Osteoblast (primary cell): ENCODE data around the gene REPS2. TPM values are rescaled to one million over a fixed set of nuclear protein-coding genes. Genes with fewer than 3 reads are reported as not detected.

ENCODE experiments used
- DNase-seq: peaks from one replicate; pipeline ENCODE4 v3.0.0; 2011; ENCODE audit warnings: low spot score, mixed read lengths; ENCODE audit not compliant: insufficient read length; ENCODE audit errors: missing footprints
- H2AFZ ChIP-seq: 2 replicates; pipeline ENCODE4 v1.6.0; 2011; ENCODE audit warnings: mild to moderate bottlenecking, low read length
- H3K27ac ChIP-seq: 2 replicates; pipeline ENCODE4 v1.5.1; 2011; ENCODE audit warnings: mild to moderate bottlenecking, low read depth, low read length, moderate library complexity
- H3K27me3 ChIP-seq: 2 replicates; pipeline ENCODE4 v1.6.0; 2012; ENCODE audit warnings: mild to moderate bottlenecking, control low read depth, inconsistent platforms, low read length, moderate library complexity; ENCODE audit not compliant: insufficient read depth
- H3K36me3 ChIP-seq: 2 replicates; pipeline ENCODE4 v1.5.1; 2011; ENCODE audit warnings: mild to moderate bottlenecking, low read length, control low read depth, moderate library complexity; ENCODE audit not compliant: insufficient read depth
- H3K4me1 ChIP-seq: 2 replicates; pipeline ENCODE4 v1.5.1; 2011; ENCODE audit warnings: mild to moderate bottlenecking, low read length, control low read depth, moderate library complexity; ENCODE audit not compliant: insufficient read depth
- H3K4me2 ChIP-seq: 2 replicates; pipeline ENCODE4 v1.6.0; 2011; ENCODE audit warnings: mild to moderate bottlenecking, low read length; ENCODE audit not compliant: insufficient read depth
- H3K4me3 ChIP-seq: fragments of 200-600 bp; sonication (generic); 3 replicates; pipeline ENCODE4 v1.5.1; 2012; ENCODE audit warnings: mild to moderate bottlenecking, low read length, inconsistent platforms; ENCODE audit not compliant: insufficient read depth
- H3K79me2 ChIP-seq: 2 replicates; pipeline ENCODE4 v1.6.0; 2012; ENCODE audit warnings: mild to moderate bottlenecking, low read length, control low read depth, inconsistent platforms; ENCODE audit not compliant: insufficient read depth
- H3K9me3 ChIP-seq: 2 replicates; pipeline ENCODE4 v1.5.1; 2011; ENCODE audit warnings: low read depth, low read length, control low read depth
- H4K20me1 ChIP-seq: 2 replicates; pipeline ENCODE4 v1.6.0; 2012; ENCODE audit warnings: mild to moderate bottlenecking, low read length, control low read depth; ENCODE audit not compliant: insufficient read depth
- total RNA-seq: library from RNA; depleted of rRNA; stranded (reverse); fragments of >200 nt; gene quantifications from 2 replicates; pipeline ENCODE4 v1.2.3, GENCODE V29; 2012
- TF ChIP-seq, protein P1 (sequence below): IDR thresholded peaks from 2 replicates; pipeline ENCODE4 v1.5.1; 2011; ENCODE audit warnings: mild to moderate bottlenecking, low read depth, low read length, moderate library complexity; ENCODE audit errors: extremely low read depth

Gene REPS2
- total RNA-seq, 1 donor = 0.72 TPM

DNA sequence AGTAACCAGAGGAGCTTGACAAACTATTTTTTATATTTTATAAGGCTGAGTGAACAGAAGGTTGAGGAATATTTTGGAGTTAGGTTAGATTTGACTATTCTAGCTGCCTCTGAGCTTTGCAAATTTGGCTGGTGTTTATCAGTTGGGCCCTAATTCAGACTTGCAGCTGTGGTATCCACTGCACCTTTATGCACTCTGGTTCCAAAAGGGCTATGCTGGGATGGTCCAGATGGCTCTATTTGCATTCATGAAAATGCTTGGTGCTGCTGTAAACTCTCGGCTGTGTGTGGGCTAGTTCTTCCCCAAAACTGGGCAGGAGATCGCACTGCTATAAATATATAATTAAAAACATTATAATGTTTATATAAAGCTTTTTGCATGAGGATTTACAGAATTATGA, 106.3 kb downstream of the REPS2 start:
- Histone ChIP-seq H4K20me1 (no peaks in the 10 kb centered on the region), H3K4me2 (no peak overlapping the region), H3K36me3 (no peaks in the 10 kb centered on the region), H3K9me3 (no peaks in the 10 kb centered on the region), H3K79me2 (no peaks in the 10 kb centered on the region), H3K27me3 (peaks cover 6% of the 10 kb centered on the region), H3K4me3 (no peak overlapping the region), H3K27ac (no peak overlapping the region), H2AFZ (no peak overlapping the region), H3K4me1 (no peaks in the 10 kb centered on the region)
- TF ChIP-seq, protein P1, sequence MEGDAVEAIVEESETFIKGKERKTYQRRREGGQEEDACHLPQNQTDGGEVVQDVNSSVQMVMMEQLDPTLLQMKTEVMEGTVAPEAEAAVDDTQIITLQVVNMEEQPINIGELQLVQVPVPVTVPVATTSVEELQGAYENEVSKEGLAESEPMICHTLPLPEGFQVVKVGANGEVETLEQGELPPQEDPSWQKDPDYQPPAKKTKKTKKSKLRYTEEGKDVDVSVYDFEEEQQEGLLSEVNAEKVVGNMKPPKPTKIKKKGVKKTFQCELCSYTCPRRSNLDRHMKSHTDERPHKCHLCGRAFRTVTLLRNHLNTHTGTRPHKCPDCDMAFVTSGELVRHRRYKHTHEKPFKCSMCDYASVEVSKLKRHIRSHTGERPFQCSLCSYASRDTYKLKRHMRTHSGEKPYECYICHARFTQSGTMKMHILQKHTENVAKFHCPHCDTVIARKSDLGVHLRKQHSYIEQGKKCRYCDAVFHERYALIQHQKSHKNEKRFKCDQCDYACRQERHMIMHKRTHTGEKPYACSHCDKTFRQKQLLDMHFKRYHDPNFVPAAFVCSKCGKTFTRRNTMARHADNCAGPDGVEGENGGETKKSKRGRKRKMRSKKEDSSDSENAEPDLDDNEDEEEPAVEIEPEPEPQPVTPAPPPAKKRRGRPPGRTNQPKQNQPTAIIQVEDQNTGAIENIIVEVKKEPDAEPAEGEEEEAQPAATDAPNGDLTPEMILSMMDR = no peak
- DNase-seq = no peak

DNA sequence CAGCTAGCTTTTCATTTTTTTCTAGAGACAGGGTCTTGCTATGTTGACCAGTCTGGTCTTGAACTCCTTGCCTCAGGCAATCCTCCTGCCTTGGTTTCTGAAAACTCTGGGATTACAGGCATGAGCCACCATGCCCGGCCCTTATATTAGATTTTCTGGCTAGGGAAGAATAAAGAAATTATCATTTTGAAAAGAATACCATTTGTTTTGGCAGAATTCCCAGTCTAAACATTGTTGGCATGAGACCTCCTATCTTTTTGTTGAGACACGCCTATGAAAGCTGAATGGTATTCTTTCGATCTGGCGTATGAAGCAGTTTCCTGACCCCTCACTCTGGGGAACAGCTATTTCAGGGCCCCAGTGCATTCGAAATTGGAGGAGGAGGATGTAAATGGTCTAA, 107.0 kb downstream of the REPS2 start:
- Histone ChIP-seq H3K9me3 (no peaks in the 10 kb centered on the region), H3K27ac (no peak overlapping the region), H4K20me1 (no peaks in the 10 kb centered on the region), H3K36me3 (no peaks in the 10 kb centered on the region), H3K79me2 (no peaks in the 10 kb centered on the region), H3K4me2 (no peak overlapping the region), H2AFZ (no peak overlapping the region), H3K4me1 (no peaks in the 10 kb centered on the region), H3K27me3 (peaks cover 3% of the 10 kb centered on the region), H3K4me3 (no peak overlapping the region)
- no peak for DNase-seq
- TF ChIP-seq, protein P1 = no peak

DNA sequence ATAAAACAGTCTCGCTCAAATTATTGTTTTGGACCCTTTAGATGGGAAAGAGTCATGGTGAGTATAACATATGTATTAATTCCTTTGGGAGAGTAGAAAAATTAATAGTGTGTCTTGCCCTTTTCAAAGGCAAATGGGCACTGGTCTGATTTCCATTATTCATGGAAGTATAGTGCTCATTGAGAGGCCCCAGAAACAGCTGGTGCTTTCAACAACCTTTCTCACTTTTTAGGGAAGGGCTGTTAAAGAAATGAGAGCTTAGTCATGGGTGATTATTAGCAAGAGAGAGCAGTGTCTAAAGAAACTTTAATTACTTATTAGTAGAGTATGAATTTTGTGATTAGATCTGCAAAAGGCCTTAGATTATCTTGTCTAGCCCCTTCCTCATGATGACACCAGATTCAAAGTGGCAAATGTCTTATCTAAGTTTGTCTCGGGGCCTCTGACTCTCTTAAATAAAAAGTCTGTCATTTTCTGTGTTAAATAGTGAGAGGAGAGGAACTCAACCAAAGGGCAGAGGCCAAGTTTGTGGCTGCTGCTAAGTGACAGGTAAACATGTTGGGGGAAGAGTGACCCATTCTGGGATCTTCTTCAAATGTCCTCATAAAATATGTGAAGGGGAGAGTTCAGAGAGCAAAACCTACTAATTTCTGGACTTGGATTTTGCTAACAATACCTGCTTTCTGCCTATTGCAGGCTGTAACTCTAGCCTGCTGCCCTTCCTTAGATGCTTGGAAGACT, 110.6 kb downstream of the REPS2 start:
- H3K4me3 ChIP-seq = no peak overlapping the region
- no peak overlapping the region for H2AFZ ChIP-seq
- H3K9me3 ChIP-seq = no peaks in the 10 kb centered on the region
- TF ChIP-seq, protein P1 = no peak
- no peaks in the 10 kb centered on the region for H4K20me1 ChIP-seq
- no peaks in the 10 kb centered on the region for H3K79me2 ChIP-seq
- no peak for DNase-seq
- H3K4me1 ChIP-seq = no peaks in the 10 kb centered on the region
- H3K27me3 ChIP-seq = peaks cover 3% of the 10 kb centered on the region
- H3K4me2 ChIP-seq = no peak overlapping the region
- no peak overlapping the region for H3K27ac ChIP-seq
- H3K36me3 ChIP-seq = no peaks in the 10 kb centered on the region

DNA sequence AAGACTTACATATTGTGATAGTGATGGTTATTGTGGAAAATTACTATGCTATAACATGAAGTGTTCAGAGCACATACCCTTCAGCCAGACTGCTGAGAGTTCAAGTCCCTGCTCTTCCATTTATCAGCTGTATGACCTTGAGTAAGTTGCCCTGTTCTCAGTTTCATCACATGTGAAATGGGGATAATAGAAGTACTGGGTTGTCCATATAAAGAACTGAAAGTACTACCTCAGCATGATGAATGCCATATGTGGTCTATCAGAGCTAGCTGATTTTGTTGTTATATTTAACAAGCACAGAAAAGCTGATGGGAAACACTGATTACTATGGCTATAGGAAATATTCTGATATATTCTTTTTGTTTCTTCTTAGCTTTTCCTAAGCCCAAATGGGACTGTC, 115.6 kb downstream of the REPS2 start:
- Histone ChIP-seq H3K36me3 (no peaks in the 10 kb centered on the region), H3K9me3 (no peaks in the 10 kb centered on the region), H3K27ac (no peak overlapping the region), H4K20me1 (no peaks in the 10 kb centered on the region), H3K4me2 (no peak overlapping the region), H3K79me2 (no peaks in the 10 kb centered on the region), H3K4me1 (no peaks in the 10 kb centered on the region), H3K4me3 (no peak overlapping the region), H3K27me3 (peaks cover 7% of the 10 kb centered on the region), H2AFZ (no peak overlapping the region)
- DNase-seq = no peak
- TF ChIP-seq, protein P1 = no peak
